ENCODE measurements around the gene TEAD1. TPM values are rescaled to one million over a fixed set of nuclear protein-coding genes. Genes with fewer than 3 reads are reported as not detected.

TEAD1 gene
- polyA plus RNA-seq, 2 of the 4 experiments (the other 2 are of a cell fraction), result 111 to 112 TPM

DNA sequence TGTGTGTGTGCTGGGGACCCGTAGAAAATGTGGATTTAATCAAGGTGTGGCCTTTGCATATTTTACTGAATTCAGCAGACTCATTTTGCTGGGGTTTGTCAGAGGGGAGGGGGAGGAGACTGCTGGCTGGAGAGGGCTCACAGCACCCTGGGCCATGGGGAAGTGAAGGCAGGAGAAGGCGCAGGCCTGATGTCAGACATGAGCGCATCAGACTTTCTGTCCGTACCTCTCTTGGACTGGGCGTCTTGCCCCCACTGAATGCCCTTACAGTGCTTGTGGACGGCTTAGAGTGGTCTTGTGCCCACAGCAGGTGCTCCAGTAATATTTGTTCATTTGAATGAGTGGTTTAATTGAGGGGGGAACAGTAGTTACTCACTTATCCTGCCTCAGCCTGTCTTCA, 75.2 kb downstream of the TEAD1 start:
- ChIA-PET CTCF (interaction anchor here (0.6 to 1.7 kb wide), 2 partner anchors 11 to 127 kb away, joined by 3 to 4 read pairs; no protein-coding TSS in a partner anchor), POLR2A (no interaction called here)
- TF ChIP-seq EP300 (IDR thresholded peaks at IDR 0.05) (no peak), FOXS1 (CRISPR knock-in tag; IDR thresholded peaks at IDR 0.05) (no peak), RNF2 (IDR thresholded peaks at IDR 0.05; ENCODE audit: borderline replicate concordance, low read depth) (no peak), E2F6 (IDR thresholded peaks at IDR 0.05; ENCODE audit: borderline replicate concordance, low read depth) (no peak), NPAS2 (CRISPR knock-in tag; IDR thresholded peaks at IDR 0.05; ENCODE audit: borderline replicate concordance) (no peak), KDM1A (IDR thresholded peaks at IDR 0.05; ENCODE audit: low read depth) (no peak), JUNB (IDR thresholded peaks at IDR 0.05) (no peak), SREBF2 (IDR thresholded peaks at IDR 0.05) (no peak), BHLHE40 (IDR thresholded peaks at IDR 0.05; ENCODE audit: low read depth, low read length) (no peak), RCOR1 (IDR thresholded peaks at IDR 0.05; ENCODE audit: low read depth, low read length) (no peak), ELK1 (IDR thresholded peaks at IDR 0.05; ENCODE audit: low read depth, low read length) (no peak), HEYL (CRISPR knock-in tag; IDR thresholded peaks at IDR 0.05) (no peak), NR3C1 (IDR thresholded peaks at IDR 0.05) (no peak), ZSCAN20 (CRISPR knock-in tag; IDR thresholded peaks at IDR 0.05) (no peak), ZNF302 (CRISPR knock-in tag; IDR thresholded peaks at IDR 0.05) (no peak), MAZ (IDR thresholded peaks at IDR 0.05; ENCODE audit: borderline replicate concordance, low read depth, low read length) (no peak), HES2 (IDR thresholded peaks at IDR 0.05) (no peak)
- TF ChIP-seq, protein P1, sequence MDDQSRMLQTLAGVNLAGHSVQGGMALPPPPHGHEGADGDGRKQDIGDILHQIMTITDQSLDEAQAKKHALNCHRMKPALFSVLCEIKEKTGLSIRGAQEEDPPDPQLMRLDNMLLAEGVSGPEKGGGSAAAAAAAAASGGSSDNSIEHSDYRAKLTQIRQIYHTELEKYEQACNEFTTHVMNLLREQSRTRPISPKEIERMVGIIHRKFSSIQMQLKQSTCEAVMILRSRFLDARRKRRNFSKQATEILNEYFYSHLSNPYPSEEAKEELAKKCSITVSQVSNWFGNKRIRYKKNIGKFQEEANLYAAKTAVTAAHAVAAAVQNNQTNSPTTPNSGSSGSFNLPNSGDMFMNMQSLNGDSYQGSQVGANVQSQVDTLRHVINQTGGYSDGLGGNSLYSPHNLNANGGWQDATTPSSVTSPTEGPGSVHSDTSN (IDR thresholded peaks at IDR 0.05), result no peak
- TF ChIP-seq, protein P2, sequence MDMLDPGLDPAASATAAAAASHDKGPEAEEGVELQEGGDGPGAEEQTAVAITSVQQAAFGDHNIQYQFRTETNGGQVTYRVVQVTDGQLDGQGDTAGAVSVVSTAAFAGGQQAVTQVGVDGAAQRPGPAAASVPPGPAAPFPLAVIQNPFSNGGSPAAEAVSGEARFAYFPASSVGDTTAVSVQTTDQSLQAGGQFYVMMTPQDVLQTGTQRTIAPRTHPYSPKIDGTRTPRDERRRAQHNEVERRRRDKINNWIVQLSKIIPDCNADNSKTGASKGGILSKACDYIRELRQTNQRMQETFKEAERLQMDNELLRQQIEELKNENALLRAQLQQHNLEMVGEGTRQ (IDR thresholded peaks at IDR 0.05), result no peak
- H3K4me3 ChIP-seq, result no peak overlapping the region
- WGBS (ENCODE audit: missing lambda C conversion rate), result 91% methylated on average over 6 of the region's 6 CpGs
- H3K9me3 ChIP-seq, result no peaks in the 10 kb centered on the region
- ATAC-seq (no peak), DNase-seq (ENCODE audit: low read depth in 1 of 2, low spot score in 1 of 2) (no peak), FAIRE-seq (no peak)
- H3K4me2 ChIP-seq, result no peak overlapping the region
- 0 out of 6 replicates have a peak overlapping the region, but pooled peaks of 1 of the 2 experiments have one; percentile 4 for H3K27ac ChIP-seq
- peaks cover 80% of the 10 kb centered on the region for H3K4me1 ChIP-seq

DNA sequence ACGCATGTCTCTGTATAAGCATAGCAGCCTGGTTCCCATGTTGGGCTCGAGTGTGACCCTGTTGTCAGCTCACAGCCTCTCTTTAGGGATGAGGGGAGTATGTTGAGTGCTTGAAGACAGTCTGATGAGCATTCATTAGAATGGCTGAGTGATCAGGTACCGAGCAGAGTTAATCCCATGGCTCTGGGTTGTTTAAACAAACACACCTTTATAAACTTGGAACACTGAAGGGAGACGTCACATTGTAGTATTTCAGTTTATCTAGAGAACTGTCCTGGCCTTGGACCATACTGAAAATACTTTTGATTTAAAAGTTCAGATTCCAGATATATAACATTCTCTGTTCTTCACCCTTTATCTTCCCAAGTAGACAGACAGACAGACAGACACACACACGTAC, 76.0 kb downstream of the TEAD1 start:
- Histone ChIP-seq H3K4me2 (no peak overlapping the region), H3K4me1 (peaks cover 80% of the 10 kb centered on the region), H3K27ac (peak overlapping the region in 1 of 2 experiments; percentile 0; a peak in 1 of 6 replicates), H3K9me3 (no peaks in the 10 kb centered on the region), H3K4me3 (no peak overlapping the region)
- no peak for ATAC-seq
- DNase-seq (ENCODE audit: low read depth in 1 of 2, low spot score in 1 of 2), result no peak
- POLR2A ChIA-PET, result no interaction called here
- 69% methylated on average over 5 of the region's 5 CpGs for WGBS (ENCODE audit: missing lambda C conversion rate)
- CTCF ChIA-PET, result interaction anchor here (1.4 to 1.7 kb wide), 2 partner anchors 12 to 14 kb away, joined by 3 to 4 read pairs; no protein-coding TSS in a partner anchor
- FAIRE-seq, result no peak
- no peak for TF ChIP-seq ZSCAN20 (CRISPR knock-in tag; IDR thresholded peaks at IDR 0.05)
- TF ChIP-seq MAZ (IDR thresholded peaks at IDR 0.05; ENCODE audit: borderline replicate concordance, low read depth, low read length), result no peak
- TF ChIP-seq PHF8 (IDR thresholded peaks at IDR 0.05; ENCODE audit: borderline replicate concordance, low read depth), result no peak
- TF ChIP-seq, protein P3, sequence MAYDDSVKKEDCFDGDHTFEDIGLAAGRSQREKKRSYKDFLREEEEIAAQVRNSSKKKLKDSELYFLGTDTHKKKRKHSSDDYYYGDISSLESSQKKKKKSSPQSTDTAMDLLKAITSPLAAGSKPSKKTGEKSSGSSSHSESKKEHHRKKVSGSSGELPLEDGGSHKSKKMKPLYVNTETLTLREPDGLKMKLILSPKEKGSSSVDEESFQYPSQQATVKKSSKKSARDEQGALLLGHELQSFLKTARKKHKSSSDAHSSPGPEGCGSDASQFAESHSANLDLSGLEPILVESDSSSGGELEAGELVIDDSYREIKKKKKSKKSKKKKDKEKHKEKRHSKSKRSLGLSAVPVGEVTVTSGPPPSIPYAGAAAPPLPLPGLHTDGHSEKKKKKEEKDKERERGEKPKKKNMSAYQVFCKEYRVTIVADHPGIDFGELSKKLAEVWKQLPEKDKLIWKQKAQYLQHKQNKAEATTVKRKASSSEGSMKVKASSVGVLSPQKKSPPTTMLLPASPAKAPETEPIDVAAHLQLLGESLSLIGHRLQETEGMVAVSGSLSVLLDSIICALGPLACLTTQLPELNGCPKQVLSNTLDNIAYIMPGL (CRISPR knock-in tag; IDR thresholded peaks at IDR 0.05; ENCODE audit: borderline replicate concordance), result no peak
- TF ChIP-seq, protein P4, sequence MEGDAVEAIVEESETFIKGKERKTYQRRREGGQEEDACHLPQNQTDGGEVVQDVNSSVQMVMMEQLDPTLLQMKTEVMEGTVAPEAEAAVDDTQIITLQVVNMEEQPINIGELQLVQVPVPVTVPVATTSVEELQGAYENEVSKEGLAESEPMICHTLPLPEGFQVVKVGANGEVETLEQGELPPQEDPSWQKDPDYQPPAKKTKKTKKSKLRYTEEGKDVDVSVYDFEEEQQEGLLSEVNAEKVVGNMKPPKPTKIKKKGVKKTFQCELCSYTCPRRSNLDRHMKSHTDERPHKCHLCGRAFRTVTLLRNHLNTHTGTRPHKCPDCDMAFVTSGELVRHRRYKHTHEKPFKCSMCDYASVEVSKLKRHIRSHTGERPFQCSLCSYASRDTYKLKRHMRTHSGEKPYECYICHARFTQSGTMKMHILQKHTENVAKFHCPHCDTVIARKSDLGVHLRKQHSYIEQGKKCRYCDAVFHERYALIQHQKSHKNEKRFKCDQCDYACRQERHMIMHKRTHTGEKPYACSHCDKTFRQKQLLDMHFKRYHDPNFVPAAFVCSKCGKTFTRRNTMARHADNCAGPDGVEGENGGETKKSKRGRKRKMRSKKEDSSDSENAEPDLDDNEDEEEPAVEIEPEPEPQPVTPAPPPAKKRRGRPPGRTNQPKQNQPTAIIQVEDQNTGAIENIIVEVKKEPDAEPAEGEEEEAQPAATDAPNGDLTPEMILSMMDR (IDR thresholded peaks at IDR 0.05), result no peak
- TF ChIP-seq EP300 (IDR thresholded peaks at IDR 0.05), result no peak
- TF ChIP-seq RCOR1 (IDR thresholded peaks at IDR 0.05; ENCODE audit: low read depth, low read length), result no peak
- TF ChIP-seq HOXA7 (CRISPR knock-in tag; IDR thresholded peaks at IDR 0.05), result no peak
- no peak for TF ChIP-seq SREBF2 (IDR thresholded peaks at IDR 0.05)
- TF ChIP-seq EHMT2 (IDR thresholded peaks at IDR 0.05; ENCODE audit: low read depth), result no peak
- no peak for TF ChIP-seq RNF2 (IDR thresholded peaks at IDR 0.05; ENCODE audit: borderline replicate concordance, low read depth)
- TF ChIP-seq KDM5A (IDR thresholded peaks at IDR 0.05), result no peak
- TF ChIP-seq CHD2 (IDR thresholded peaks at IDR 0.05; ENCODE audit: low read length, partially characterized antibody), result no peak

Data from A549 (cell line).